GM10266 (cell line): ENCODE results near the gene PRDM16.

Source experiments
- DNase-seq: peaks from one replicate; pipeline ENCODE4 v3.0.0; 2012; ENCODE audit errors: extremely low spot score
- CTCF ChIP-seq: IDR thresholded peaks from 2 replicates; pipeline ENCODE4 v1.5.1; 2012; ENCODE audit warnings: mild to moderate bottlenecking, low read depth; ENCODE audit not compliant: control insufficient read depth, insufficient read depth; ENCODE audit errors: missing control alignments

PRDM16 gene

DNA sequence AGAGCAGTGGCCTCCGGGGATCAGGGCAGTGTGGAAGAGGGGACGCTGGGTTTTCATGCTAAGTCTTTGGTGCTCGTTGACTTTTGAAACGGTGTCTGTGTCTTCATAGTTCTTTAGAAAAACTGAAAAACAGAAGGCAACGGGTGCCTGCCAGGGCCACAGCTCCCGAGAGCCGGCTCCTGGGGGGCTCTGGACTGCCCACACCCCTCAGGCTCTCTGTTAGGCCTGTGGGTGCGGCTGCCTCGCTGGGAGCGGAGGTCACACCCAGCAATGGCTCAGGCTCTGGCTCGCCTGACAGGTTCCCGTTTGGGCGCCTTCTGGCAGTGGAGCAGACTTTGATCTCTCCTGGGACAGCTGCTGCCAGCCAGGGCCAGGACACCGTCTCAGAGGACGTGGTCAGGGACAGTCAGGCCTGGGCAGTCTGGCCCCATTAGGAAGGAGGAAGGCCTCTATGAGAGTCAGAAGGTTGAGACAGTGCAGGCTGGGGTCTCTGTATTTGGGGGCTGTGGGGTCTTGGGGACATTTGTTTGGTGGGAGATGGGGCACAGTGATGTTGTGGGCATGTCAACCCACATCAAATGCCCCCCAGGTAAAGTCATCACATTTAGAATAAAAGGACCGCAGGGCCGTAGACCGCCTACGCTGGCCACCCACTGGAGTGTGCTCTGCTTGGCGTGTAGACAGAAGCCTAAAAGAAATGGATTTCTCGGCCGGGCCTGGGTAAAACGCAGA lies 391.1 kb downstream of the PRDM16 start:
- DNase-seq: no peak
- TF ChIP-seq CTCF: no peak

- DNase-seq: no peak
- TF ChIP-seq CTCF: no peak
Observed at GRCh38 chr1:3460672-3461131, 391.7 kb downstream of the PRDM16 start.

- TF ChIP-seq CTCF: no peak
- DNase-seq: no peak
Observed at GRCh38 chr1:3461238-3461933, 392.4 kb downstream of the PRDM16 start.

DNA sequence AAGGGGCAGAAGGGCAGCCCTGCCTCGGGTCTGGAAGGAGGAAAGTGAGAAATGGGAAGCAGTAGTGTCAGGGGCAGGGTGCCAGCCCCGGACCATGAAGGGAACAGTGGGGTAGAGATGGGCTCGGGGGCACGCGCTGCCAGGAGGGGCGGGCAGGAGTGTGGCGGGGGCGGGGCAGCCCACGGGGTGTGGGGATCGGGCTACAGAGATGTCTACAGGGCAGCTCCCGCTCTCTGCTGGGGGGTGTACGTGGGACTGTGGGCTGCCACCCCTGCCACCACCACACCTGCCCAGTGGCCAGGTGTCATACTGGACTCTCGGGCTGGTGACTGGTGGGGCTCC lies 392.9 kb downstream of the PRDM16 start:
- no peak for TF ChIP-seq CTCF

GRCh38 chr1:3462356-3463012 lies 393.5 kb downstream of the PRDM16 start:
- no peak for DNase-seq
- no peak for TF ChIP-seq CTCF

More for the DNA sequence above, 392.9 kb downstream of the PRDM16 start:
- no peak for DNase-seq

DNA sequence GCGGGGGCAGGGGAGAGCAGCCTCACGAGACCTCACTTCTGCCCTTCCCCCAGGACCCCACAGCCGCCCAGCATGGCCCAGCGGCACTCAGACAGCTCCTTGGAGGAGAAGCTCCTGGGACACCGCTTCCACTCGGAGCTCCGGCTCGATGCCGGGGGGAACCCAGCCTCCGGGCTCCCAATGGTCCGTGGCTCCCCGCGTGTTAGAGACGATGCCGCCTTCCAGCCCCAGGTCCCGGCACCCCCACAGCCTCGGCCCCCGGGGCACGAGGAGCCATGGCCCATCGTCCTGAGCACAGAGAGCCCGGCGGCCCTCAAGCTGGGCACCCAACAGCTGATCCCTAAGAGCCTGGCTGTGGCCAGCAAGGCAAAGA lies 394.0 kb downstream of the PRDM16 start:
- no peak for DNase-seq
- no peak for TF ChIP-seq CTCF
